Suprapubic skin (tissue), 4 donors: ENCODE measurements around the gene KRTAP5-11.
"Not testable (repeated sequence)": the region's sequence is repeated elsewhere in the genome, so short reads cannot be mapped to it uniquely, and the experiment has no call there.

Source experiments
- CTCF ChIP-seq, 2 donors: fragments of 200-600 bp in 1 of 2; fragments of 450-650 bp in 1 of 2; sonication (generic) in 1 of 2; IDR thresholded peaks; one replicate each; pipeline ENCODE4 v1.5.1; 2016 to 2019; ENCODE audit warnings: antibody characterized with exemption in 2 of 2, mild to moderate bottlenecking in 1 of 2, moderate library complexity in 1 of 2
- EP300 ChIP-seq: sonication (generic); formaldehyde crosslinking; IDR thresholded peaks from one replicate; pipeline ENCODE4 v1.6.1; 2017; ENCODE audit warnings: antibody characterized with exemption
- POLR2A ChIP-seq, 2 donors: fragments of 450-650 bp; IDR thresholded peaks; one replicate each; pipeline ENCODE4 v1.6.1; 2017; ENCODE audit warnings: antibody characterized with exemption in 2 of 2, mild to moderate bottlenecking in 2 of 2, moderate library complexity in 2 of 2
- POLR2AphosphoS5 ChIP-seq, 3 donors: sonication (generic); formaldehyde crosslinking; IDR thresholded peaks; one replicate each; pipeline ENCODE4 v1.6.1; 2017; ENCODE audit warnings: antibody characterized with exemption in 3 of 3

- TF ChIP-seq CTCF (IDR thresholded peaks at IDR 0.05); EP300; POLR2A (IDR thresholded peaks at IDR 0.05); POLR2AphosphoS5 (IDR thresholded peaks at IDR 0.05): not testable (repeated sequence)
These were observed 5.8 kb downstream of the KRTAP5-11 start for GRCh38 chr11:71576688-71577465.
